Measurements from ENCODE around the gene LSMEM2.
"Not testable (repeated sequence)": the region's sequence is repeated elsewhere in the genome, so short reads cannot be mapped to it uniquely, and the experiment has no call there.

Gene LSMEM2

DNA sequence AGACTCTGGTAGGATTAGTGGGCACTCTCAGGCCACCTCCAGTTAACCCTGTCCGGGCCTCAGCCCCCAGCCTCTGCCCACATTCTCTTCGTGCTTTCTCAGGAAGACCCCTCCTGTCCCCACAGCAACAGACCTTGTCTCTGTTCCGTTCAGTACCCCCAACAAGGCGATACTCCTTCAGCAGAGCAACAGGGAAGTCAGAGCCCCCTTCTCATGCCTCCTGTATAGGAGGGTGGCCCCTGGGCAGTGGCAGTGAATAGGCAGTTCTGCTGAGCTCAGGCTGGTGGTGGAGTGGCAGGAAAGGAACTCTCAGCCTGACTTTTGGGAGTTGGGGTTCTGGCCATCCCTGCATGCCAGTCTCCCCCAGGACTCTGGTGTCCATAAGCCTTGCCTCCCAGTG is 9.4 kb upstream of the LSMEM2 start:
- TF ChIP-seq CTCF (IDR thresholded peaks at IDR 0.05; ENCODE audit: low read depth, low read length): no peak

GRCh38 chr3:50269977-50270413 is 8.9 kb upstream of the LSMEM2 start:
- TF ChIP-seq CTCF (IDR thresholded peaks at IDR 0.05; ENCODE audit: low read depth, low read length): no peak
- H3K4me3 ChIP-seq (ENCODE audit: low read depth, low read length): peak overlapping the region; percentile 56

More for the DNA sequence above, 9.4 kb upstream of the LSMEM2 start:
- peak overlapping the region; percentile 56 for H3K4me3 ChIP-seq (ENCODE audit: low read depth, low read length)

DNA sequence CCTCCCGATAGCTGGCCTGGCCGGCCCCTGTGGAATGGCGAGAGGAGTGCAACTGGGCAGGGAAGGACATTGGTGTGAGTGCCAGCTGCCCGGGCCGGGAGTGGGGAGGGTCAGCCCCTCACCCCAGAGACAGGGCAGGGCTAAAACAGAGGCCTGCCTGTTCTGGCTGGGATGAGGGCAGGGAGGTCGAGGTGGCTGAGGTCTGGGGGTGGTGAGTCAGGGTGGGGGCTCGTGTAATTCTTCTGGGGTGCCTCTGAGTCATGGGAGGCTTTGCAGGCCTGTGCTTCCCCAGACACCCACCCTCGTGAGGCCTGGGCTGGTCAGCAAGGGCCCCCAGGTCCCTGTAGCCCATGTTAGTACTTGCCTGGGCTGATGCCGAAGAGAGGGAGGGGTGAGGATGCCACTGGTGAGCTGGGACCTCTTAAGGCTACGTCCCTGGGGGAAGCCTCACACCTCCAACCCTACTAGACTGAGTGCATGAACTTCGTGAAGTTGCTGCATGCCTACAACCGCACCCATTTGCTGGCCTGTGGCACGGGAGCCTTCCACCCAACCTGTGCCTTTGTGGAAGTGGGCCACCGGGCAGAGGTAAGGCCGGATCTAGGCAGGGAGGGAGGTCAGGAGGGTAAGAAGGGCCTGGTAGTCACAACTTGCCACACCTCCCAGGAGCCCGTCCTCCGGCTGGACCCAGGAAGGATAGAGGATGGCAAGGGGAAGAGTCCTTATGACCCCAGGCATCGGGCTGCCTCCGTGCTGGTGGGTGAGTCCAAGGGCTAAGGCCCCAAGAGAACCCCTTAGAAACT is 8.3 kb upstream of the LSMEM2 start:
- peak overlapping the region; percentile 56 for H3K4me3 ChIP-seq (ENCODE audit: low read depth, low read length)
- no peak for TF ChIP-seq CTCF (IDR thresholded peaks at IDR 0.05; ENCODE audit: low read depth, low read length)

DNA sequence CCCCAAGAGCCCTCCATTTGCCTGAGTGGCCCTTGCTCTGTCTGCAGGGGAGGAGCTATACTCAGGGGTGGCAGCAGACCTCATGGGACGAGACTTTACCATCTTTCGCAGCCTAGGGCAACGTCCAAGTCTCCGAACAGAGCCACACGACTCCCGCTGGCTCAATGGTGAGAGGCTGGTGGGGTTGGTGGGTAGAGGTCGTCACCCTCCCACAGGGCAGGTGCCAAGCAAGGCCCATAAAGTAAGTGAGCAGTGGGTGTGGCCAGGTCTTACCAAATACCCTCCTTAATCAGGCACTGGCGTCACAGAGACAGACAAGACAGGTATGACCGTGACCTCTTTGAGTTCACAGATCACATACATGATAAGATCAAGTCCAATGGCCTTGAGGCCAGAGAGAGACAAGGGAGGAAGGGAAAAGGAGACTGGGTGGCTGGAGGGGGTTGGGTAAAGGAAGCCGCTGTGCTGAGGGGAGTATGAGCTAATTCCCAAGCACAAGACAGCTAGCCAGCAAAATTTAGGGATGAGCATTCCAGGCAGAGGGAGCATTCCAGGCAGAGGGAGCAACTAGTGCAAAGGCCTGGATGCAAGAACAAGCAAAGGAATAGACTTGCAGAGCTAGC is 7.5 kb upstream of the LSMEM2 start:
- H3K4me3 ChIP-seq (ENCODE audit: low read depth, low read length): no peak overlapping the region
- TF ChIP-seq CTCF (IDR thresholded peaks at IDR 0.05; ENCODE audit: low read depth, low read length): no peak

DNA sequence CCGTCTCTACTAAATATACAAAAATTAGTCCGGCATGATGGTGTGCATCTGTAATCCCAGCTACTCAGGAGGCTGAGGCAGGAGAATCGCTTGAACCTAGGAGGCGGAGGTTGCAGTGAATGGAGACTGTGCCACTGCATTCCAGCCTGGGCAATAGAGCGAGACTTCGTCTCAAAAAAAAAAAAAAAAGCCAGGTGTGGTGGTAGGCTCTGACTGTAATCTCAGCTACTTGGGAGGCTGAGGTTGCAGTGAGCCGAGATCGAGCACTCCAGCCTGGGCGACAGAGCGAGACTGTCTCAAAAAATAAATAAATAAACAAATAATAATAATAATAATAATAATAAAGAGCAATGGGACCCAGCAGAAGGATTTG is 6.4 kb upstream of the LSMEM2 start:
- not testable (repeated sequence) for H3K4me3 ChIP-seq (ENCODE audit: low read depth, low read length)

GRCh38 chr3:50272911-50273688 is 5.8 kb upstream of the LSMEM2 start:
- peak; percentile 84 for TF ChIP-seq CTCF (IDR thresholded peaks at IDR 0.05; ENCODE audit: low read depth, low read length)
- H3K4me3 ChIP-seq (ENCODE audit: low read depth, low read length): peak overlapping the region; percentile 11

GRCh38 chr3:50273689-50274065 is 5.2 kb upstream of the LSMEM2 start:
- no peak for TF ChIP-seq CTCF (IDR thresholded peaks at IDR 0.05; ENCODE audit: low read depth, low read length)
- no peak overlapping the region for H3K4me3 ChIP-seq (ENCODE audit: low read depth, low read length)

Data from WI38 (cell line).